ENCODE results near the gene ZNF202.
"Not testable (repeated sequence)": the region's sequence is repeated elsewhere in the genome, so short reads cannot be mapped to it uniquely, and the experiment has no call there.

ZNF202 gene

DNA sequence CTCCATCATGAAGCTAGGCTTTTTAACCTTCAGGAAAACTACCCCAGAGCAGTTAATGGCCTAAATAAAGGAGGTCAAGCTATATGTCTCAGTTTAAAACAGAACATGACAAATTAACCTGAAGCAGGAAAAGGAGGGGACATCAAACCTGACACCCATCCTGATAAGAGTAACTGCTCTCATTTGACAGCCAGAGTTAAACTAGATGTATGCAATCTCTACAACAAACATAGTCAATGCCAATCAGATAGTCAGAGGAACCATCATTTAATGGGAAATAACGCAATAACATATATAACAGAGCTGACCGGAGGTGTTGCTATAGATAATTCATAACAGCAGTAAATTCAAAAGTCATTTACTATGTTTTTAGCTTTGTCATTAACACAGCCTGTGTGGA is 3.1 kb downstream of the ZNF202 start:
- no peak for FAIRE-seq

DNA sequence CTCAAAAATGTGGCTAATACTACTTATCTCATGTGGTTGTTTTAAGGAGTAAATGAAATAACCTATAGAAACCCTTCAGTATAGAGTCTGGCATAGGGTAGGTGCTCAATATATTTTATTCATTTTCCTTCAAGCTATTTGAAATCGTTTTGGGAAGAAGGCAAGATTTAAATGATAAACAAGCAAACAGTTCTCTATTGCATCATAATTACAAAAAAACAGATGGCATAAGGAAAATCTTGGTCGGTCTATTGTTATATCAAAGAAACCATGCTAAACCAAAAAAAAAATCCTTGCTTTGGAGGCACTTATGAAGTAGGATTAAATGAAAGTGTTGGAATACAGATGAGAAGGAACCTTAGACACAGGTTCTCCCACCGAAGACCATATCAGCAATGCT is 4.7 kb downstream of the ZNF202 start:
- no peak for FAIRE-seq

DNA sequence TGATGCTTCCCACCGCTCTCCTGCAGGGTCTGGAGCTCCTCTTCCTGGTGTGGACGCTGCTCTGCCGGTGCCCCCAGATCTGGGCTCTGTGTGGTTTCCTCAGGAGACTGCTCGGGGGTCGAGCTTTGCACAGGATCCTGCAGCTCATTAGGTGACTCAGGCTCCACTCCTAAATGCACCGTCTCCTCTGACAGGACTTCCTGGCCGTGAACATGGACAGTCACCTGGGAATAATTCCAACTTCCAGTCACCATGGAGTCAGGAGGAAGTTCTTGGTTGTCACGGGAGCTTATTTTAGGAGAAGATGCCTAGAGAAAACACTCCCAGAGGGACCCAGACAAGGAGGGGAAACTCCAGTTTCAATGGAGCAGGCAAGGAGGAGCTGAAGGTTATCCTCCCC is 11.9 kb downstream of the ZNF202 start:
- no peak for FAIRE-seq

DNA sequence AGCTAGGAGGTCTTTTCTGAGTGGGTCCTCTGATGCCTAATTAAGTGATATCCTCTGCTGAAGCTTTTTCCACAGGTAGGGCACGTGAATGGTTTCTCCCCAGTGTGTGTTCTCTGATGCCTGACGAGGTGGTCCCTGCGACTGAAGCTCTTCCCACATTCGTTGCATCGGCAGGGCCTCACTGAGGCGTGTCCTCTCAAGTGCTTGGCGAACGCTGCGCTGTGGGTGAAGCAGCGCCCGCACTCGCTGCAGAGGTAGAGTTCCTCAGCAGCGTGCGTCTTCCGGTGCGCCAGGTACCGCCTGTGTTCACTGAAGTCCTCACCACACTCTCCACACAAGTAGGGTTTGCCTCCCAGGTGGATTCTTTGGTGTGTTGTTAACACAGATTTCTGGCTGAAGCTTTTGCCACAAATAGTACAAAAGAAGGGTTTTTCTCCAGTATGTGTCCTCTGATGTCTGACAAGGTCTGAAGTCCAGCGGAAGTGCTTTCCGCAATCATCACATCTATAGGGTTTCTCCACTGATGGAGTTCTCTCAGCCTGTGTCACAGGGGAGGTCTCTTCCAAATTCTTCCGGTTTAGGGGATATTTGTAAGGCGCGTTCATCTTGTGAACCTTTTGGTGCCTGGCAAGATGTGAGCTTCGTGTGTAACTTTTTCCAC is 15.3 kb downstream of the ZNF202 start:
- no peak for FAIRE-seq

DNA sequence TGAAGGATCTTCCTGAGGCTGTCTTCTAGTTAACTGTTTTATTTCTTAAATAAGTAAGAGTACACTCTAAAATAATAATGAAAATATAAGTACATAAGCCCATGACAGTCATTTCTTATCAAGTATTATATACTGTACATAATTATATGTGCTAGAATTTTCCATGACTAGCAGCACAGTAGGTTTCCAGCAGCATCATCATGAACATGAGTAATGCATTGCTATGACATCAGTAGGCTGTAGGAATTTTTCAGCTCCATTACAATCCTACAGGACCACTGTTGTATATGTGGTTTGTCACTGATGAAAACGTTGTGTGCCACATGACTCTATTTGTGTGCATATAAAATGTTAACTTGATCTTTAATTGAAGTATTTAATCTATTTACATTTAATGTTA is 22.0 kb downstream of the ZNF202 start:
- no peak for FAIRE-seq

DNA sequence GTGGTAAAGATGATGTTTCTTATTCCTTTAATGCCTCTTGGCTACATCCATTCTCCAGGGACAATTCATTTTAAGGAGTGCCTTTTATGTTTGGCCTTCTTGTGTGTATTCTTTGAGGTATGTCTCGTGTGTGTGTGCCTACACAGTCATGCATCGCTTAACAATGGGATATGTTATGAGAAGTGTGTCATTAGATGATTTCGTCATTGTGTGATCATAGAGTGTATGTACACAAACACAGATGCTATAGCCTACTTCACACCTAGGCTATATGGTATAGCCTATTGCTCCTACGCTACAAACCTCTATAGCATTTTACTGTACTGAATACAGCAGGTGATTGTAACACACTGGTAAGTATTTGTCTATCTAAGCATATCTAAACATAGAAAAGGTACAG is 23.0 kb downstream of the ZNF202 start:
- FAIRE-seq = no peak

DNA sequence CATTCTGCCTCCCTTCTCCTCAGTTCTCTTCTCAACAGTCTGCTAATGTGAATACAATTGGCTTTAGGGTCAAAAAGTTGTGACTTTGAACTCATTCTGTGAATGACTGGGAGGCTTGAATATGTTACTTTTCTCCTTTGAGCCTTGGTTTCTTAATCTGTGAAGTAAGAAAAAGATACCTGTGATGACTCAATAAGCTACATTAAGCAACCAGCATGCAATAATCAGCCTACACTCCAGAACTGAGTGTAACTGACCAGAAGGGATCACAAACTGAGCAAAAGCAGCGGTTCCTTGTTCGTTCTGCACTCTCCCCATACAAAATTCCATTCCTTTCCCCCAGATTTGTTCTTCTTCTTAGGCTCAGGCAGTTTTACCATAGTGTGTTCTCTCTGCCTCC is 23.4 kb downstream of the ZNF202 start:
- FAIRE-seq = no peak

DNA sequence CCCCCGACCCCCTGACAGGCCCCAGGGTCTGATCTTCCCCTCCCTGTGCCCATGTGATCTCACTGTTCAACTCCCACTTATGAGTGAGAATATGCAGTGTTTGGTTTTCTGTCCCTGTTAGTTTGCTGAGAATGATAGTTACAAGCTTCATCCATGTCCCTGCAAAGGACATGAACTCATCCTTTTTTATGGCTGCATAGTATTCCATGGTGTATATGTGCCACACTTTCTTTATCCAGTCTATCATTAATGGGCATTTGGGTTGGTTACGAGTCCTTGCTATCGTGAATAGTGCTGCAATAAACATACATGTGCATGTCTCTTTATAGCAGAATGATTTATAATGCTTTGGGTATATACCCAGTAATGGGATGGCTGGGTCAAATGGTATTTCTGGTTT is 28.8 kb downstream of the ZNF202 start:
- not testable (repeated sequence) for FAIRE-seq

DNA sequence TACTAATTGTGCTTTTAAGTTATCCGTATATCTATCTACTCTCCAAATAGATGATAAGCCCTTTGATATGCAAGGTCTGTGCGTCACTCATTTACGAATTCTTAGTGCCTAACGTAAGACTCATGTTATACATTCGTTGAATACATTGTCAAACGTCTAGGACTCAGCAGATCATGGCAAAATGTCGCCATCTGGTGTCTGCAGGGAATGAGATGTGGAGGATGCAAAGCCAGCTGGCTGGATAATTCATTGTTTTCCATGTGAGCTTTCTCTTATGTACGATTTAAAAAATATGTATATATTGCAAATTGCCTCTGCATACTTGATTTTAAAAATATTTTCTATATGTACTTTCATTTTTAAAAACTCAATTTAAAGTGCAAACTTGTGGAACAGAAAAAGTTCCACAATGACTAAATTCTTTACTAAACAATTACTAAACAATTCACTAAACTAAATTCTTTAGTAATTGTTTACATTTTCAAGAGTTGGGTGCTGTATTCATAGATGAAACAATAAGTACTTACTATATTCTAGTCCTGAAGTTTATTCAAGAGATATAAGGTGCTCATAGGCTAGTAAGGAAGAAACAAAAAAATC is 33.8 kb downstream of the ZNF202 start:
- peak; percentile 18 for FAIRE-seq

DNA sequence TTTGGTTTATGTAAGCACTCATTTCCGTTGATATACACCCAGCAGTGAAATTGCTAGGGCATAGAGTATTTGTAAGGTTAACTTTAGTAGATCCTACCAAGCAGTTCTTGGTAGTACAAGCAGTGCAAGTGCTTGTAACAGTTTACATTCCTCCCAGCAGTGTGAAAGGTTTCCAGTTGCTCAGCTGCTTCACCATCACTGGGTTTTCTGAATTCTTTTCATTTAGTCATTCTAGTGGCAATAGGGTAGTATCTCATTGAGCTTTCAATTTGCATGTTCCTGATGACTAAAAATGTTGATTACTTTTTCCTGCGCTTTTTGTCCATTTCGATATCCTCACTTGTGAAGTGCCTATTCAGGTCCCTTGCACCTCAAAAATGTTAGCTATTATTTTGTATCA is 34.3 kb downstream of the ZNF202 start:
- no peak for FAIRE-seq

DNA sequence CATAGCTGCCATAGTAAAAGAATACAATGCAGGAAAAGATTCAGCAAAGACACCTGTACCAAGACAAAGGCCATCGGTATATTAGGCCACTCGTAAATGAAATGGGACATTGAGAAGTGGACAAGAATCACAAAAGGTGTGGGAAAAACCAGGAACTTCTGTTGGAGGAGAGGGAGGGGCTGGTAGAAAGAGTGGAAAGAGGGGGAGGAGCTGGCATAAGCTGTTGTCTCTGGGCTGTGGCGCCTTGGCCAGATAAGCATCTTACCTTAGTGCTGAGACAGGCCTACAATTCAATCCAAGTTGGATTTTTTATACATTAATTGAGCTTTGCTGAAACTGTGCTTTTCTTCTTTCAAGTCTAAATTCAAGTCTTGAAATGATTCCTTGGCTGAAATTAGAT is 37.1 kb downstream of the ZNF202 start:
- FAIRE-seq = no peak

DNA sequence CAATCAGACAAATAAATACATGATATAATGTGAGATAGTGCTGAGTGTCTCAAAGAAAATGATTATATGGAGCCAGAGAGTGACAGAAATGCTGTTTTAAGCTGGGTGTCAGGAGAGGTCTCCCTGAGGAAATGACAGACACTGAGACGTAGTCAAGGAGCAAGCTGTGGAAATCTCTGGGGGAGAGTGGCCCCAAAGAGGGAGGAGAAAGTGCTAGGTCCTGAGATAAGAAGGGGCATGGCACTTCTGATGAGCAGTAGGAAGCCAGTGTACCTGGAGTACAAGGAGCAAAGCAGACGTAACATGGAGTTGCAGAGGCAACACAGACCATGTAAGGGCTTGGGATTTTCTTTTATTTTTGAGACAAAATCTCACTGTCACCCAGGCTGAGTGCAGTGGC is 38.8 kb downstream of the ZNF202 start:
- no peak for FAIRE-seq

DNA sequence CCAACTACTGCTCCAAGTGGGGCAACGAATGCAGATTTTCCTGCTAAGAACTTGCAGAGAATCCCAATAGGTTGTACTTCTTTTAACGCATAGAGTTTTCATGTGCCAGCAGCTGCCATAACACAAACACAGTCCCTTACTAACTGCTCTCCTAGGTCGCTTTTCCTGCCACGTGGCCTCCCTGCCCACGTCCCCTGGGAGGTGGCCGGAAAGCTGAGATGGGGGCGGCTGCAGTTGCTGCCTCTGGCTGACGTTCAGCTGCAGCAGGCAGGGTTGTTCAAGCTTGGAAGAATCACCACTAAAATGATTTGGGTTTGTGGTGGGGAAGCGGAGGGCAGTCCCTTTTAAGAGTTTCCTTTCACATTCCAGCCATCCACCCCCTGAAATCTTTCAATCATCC is 39.3 kb downstream of the ZNF202 start:
- FAIRE-seq = no peak

DNA sequence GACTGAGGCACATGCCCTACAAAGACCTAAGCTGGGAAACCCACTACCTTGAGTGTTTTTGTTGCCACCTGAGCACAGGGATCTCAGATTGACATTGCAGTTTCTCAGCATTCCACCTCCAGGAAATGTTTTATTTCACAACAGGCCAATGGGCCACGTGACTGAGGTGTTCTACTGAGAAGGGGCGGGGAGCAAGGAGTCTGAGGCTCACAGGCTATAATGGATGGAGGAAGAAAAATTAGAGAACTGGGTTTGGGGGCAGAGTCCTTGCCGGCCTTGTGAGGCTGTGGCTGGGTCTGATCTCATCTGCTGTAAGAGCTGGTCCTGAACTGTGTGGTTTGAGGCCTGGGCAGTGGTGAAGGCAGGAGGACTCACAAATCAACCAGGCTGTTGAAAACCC is 40.7 kb downstream of the ZNF202 start:
- no peak for FAIRE-seq

DNA sequence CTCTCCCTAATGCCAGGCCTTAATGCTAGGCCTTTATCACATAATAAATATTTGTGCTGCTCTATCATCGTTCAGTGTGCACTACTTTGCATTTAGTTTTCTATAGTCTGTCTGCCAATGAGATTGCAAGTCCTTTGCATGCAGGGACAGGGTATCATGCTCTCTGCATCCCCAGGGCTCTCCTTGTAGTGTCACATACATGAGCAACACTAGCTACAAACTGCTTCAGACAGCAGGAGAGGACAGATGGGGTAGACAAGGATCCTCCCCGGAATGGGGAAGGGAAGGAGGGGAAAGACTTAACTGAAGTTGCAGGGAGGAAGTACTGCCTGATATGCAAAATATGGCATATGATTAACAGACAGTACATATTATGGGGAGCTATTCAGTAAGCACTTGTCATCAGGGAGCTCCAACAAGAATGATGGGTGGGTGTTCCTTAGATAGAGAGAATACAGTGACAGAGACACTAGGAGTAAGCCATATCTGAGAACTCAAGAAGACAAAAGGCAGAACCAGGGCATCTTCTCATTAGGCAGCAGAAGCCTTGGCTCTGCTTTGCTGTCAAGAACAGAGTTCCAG is 42.8 kb downstream of the ZNF202 start:
- no peak for FAIRE-seq

DNA sequence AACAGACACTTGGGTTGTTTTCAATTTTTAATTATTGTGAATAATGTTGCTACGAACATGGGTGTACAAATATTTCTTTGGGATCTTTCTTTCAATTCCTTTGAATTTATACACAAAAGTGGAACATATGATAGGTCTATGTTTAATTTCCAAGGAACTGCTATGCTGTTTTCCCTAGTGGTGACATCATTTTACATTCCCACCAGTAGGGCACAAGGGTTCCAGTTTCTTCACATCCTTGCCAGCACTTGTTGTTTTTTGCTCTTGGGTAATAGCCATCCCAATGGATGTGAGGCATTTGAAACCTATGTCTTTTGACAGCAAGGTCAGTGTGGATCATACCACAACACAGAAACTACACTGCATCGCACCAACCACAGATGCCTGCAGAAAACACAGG is 45.3 kb downstream of the ZNF202 start:
- FAIRE-seq = no peak

DNA sequence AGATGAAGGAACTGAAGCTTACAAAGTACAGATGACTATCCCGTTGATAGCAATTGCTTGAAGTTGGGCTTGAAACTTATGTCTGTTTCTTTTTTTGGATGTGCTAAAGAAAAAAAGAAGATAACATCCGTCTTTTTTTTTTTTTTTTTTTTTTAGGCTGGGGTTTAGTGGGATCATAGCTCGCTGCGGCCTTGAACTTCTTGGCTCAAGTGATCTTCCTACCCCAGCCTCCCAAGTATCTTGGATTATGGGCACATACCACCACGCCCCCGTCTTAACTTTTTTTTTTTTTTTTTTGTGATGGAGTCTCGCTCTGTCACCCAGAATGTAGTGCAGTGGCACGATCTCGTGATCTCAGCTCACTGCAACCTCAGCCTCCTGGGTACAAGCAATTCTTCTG is 46.2 kb downstream of the ZNF202 start:
- no peak for FAIRE-seq

DNA sequence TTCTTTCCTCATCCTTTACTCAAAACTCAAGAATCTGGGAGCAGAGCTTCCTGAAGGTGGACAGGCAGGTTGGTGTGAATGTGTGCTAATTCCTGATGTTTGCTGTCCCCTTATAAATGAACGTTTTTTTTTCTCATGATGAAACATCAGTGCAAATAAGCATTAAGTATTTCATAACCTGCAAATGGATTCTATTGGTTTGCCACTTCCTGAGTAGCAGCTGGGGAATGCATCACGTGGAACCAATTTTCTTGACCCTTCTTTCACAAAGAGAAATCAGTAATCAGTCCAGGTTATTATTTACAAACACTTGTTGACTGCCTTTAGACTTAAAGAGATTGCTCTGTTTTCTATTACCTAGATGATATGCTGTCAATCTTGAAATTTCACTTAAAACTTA is 46.9 kb downstream of the ZNF202 start:
- FAIRE-seq = no peak

DNA sequence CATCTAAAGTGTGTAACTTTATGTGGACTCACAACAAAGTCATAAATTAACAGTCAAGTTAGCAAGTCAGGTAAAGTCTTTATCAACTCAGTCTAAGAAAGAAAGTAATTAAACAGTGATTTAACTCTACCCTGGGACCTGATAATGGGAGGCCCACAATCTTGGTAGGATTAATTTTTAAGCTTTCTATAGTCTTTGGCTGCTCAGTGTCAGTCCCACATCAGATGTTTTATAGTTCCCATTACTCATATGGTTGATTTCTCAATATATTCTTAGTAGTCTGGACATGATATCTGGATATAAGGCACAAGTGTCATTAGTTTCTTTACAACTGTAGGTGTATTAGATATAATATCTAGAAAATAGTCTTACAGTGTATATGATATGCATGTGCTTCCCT is 48.5 kb downstream of the ZNF202 start:
- no peak for FAIRE-seq

DNA sequence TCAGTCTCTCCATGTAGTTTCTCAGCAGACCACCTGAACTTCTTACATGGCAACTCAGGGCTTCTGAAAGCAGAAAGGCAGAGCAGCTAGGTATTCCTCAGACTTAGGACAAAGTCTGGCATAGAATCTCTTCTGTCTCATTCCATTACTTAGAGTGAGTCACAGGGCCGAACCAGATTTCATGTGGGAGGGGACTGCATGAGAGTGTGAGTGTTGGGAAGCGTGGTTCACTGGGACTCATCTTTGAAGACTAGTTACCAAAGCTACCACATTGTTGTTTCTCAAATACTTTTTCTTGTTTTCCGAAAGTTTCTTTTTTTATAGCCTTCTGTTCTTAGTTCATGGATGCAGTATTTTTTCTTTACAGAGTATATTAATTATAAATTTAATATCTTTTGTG is 51.0 kb downstream of the ZNF202 start:
- FAIRE-seq = no peak

DNA sequence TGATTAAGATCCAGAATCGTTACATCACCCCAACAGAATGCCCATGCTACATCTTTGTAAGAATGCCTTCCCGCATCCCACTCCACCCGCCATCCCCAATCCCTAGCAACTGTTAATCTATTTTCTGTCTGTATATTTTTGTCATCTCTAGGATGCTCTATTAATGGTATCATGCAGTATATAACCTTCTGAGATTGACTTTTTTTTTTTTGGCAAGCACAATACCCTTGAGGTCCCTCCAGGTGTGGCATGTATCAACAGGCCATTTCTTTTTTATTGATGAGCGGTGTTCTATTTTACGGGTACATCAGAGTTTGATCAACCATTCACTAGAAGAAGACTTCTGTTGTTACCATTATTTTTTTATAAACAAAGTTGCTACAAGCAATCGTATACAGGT is 56.9 kb downstream of the ZNF202 start:
- FAIRE-seq = no peak

DNA sequence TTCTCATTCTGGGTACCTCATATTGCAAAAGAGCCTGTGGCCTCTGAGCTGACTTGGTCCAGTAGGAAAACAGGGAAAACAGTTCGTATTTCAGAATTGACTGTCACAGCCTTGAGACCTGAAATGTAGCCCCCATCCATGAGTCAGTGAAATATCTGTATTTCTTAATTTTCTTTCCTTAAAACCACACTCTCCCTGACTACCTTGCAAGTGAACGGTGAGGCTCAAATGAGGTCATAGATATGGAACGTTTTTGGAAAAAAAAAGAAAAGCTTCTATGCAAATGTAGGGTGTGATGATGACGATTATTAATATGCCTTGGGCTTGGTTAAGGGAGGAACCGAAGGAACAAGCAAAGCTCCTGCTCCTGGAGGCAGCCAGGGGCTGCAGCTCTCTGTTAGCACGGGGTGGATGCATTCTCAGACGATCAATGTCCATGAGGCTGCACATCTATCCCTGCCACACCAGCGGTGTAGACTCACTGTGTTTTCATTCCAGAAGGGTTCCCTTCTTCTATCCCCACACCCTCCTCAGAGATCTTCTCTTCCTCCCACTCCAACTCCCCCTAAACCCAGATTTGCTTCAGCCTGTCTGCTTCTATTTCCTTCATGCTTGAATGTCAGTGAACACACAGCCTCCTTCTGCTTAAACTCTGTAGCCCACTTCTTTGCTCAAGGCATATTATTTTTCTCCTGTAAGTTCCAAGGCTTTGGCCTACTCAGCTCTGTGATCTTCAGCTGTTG is 57.9 kb downstream of the ZNF202 start:
- FAIRE-seq = no peak

DNA sequence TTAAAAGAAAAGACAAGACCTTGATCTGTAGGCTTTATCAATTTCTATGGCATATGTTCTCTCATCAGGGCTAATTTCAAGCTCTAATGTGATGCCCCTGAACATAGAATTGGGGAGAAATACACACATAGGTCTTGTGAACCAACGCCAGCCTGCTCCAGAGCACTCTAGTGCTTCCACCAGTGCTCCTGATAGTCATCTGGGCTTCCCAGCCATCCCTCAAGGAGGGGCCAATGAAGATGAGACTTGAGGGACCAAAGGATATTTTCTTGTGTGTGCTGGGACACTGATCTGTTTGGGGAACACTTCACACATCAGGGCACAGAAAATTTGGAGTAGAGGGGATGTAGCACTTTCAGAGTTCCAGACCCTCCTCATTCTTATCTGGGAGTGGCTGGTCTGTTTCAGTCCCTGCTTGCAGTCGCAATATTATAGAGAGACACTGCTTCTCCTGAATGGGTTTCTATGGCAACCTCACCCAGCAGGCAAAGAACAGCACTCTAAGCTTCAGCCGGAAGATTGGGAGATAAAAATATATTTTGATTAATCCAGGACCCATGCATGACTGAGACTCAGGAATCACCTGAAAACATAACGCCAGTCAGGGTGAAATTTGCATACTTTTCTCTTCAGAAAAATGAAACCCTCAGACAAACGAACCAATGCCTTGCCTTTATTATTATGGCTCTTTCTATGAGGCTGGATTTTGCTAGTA is 58.6 kb downstream of the ZNF202 start:
- no peak for FAIRE-seq

Data from colon (tissue), 2 donors.